IMR-90 (cell line): Measurements from ENCODE around the gene RIMKLA. TPM values are rescaled to one million over a fixed set of nuclear protein-coding genes. Genes with fewer than 3 reads are reported as not detected.

Source experiments
- ATAC-seq: fragments of 200-7000 bp; cut with Tn5 transposase; 2 replicates; pipeline ENCODE4 v1.9.1; 2020; ENCODE audit warnings: low read depth, mild to moderate bottlenecking, moderate library complexity
- BruUV-seq: library from RNA; stranded (reverse); fragments of 400-500 nt; replicated peaks from 2 replicates; lab custom pipeline; 2021; lab: Mats Ljungman, UMichigan
- CTCF ChIA-PET: fragments of 300-600 bp; formaldehyde crosslinking; extraction: SDS; loops from one replicate; lab custom pipeline; 2021; ENCODE audit warnings: antibody characterized with exemption; lab: Yijun Ruan, JAX
- POLR2A ChIA-PET: fragments of 300-600 bp; sonication (Branson Sonifier 250); formaldehyde crosslinking; loops from one replicate; lab custom pipeline; 2022; ENCODE audit warnings: antibody characterized with exemption; ENCODE audit not compliant: unreplicated experiment; lab: Charles Lee
- DNase-seq: peaks from one replicate; pipeline ENCODE4 v3.0.0; 2013
- H2AFZ ChIP-seq: replicated peaks from 2 replicates; pipeline ENCODE3; 2013; ENCODE audit warnings: low read length, mild to moderate bottlenecking; ENCODE audit not compliant: poor library complexity
- H2AK5ac ChIP-seq: 2 replicates; pipeline ENCODE4 v1.6.1; 2013; ENCODE audit warnings: low read depth, low read length, inconsistent platforms
- H2AK9ac ChIP-seq: replicated peaks from 2 replicates; pipeline ENCODE3; 2013; ENCODE audit warnings: mild to moderate bottlenecking, low read depth, low read length, moderate library complexity; ENCODE audit not compliant: poor library complexity
- H2BK120ac ChIP-seq: 2 replicates; pipeline ENCODE4 v1.6.1; 2013; ENCODE audit warnings: low read depth, low read length, inconsistent platforms
- H2BK15ac ChIP-seq: 3 replicates; pipeline ENCODE4 v1.6.1; 2013; ENCODE audit warnings: low read depth, low read length, inconsistent platforms
- H2BK20ac ChIP-seq: 2 replicates; pipeline ENCODE4 v1.6.1; 2013; ENCODE audit warnings: low read depth, mild to moderate bottlenecking, inconsistent platforms, low read length, moderate library complexity
- H2BK5ac ChIP-seq: 2 replicates; pipeline ENCODE4 v1.6.1; 2013; ENCODE audit warnings: mild to moderate bottlenecking, low read depth, low read length, inconsistent platforms; ENCODE audit not compliant: poor library complexity, severe bottlenecking
- H3K14ac ChIP-seq: replicated peaks from 2 replicates; pipeline ENCODE4 v1.6.1; 2013; ENCODE audit warnings: low read depth, low read length, inconsistent platforms
- H3K18ac ChIP-seq: 2 replicates; pipeline ENCODE4 v1.6.1; 2013; ENCODE audit warnings: low read depth, low read length, control low read depth
- H3K23ac ChIP-seq: 2 replicates; pipeline ENCODE4 v1.6.1; 2013; ENCODE audit warnings: low read depth, low read length, inconsistent platforms
- H3K27ac ChIP-seq: 2 replicates; pipeline ENCODE4 v1.5.1; 2013; ENCODE audit warnings: mild to moderate bottlenecking, control low read depth, low read length; ENCODE audit not compliant: insufficient read depth
- H3K27me3 ChIP-seq: 2 replicates; pipeline ENCODE4 v1.6.1; 2013; ENCODE audit warnings: low read length; ENCODE audit not compliant: control insufficient read depth, insufficient read depth
- H3K36me3 ChIP-seq: 2 replicates; pipeline ENCODE4 v1.6.1; 2013; ENCODE audit warnings: low read length, mixed read lengths; ENCODE audit not compliant: control insufficient read depth, insufficient read depth
- H3K4ac ChIP-seq: 2 replicates; pipeline ENCODE4 v1.6.1; 2013; ENCODE audit warnings: low read depth, low read length, inconsistent platforms
- H3K4me1 ChIP-seq: 2 replicates; pipeline ENCODE4 v1.6.1; 2013; ENCODE audit warnings: low read length, mixed read lengths; ENCODE audit not compliant: control insufficient read depth, insufficient read depth
- H3K4me2 ChIP-seq: 2 replicates; pipeline ENCODE4 v1.6.1; 2013; ENCODE audit warnings: low read depth, mild to moderate bottlenecking, control low read depth, low read length, moderate library complexity
- H3K4me3 ChIP-seq: 2 replicates; pipeline ENCODE4 v1.5.1; 2013; ENCODE audit warnings: low read depth, mild to moderate bottlenecking, control low read depth, low read length, moderate library complexity; ENCODE audit not compliant: insufficient read depth
- H3K56ac ChIP-seq: 2 replicates; pipeline ENCODE4 v1.6.1; 2013; ENCODE audit warnings: low read length, inconsistent platforms; ENCODE audit not compliant: insufficient read depth; ENCODE audit errors: extremely low read depth
- H3K79me1 ChIP-seq, 2 experiments: 2 replicates each; pipeline ENCODE4 v1.6.1; 2013; ENCODE audit warnings: low read length in 2 of 2, inconsistent platforms in 1 of 2, low read depth in 1 of 2
- H3K9ac ChIP-seq: 2 replicates; pipeline ENCODE4 v1.6.1; 2013; ENCODE audit warnings: low read depth, low read length, control low read depth
- H3K9me1 ChIP-seq: 2 replicates; pipeline ENCODE4 v1.6.1; 2013; ENCODE audit warnings: low read length, inconsistent platforms; ENCODE audit not compliant: insufficient read depth
- H3K9me3 ChIP-seq: 2 replicates; pipeline ENCODE4 v1.6.1; 2013; ENCODE audit warnings: low read length; ENCODE audit not compliant: control insufficient read depth, insufficient read depth
- H4K20me1 ChIP-seq: 2 replicates; pipeline ENCODE4 v1.6.1; 2013; ENCODE audit warnings: low read length, inconsistent platforms; ENCODE audit not compliant: insufficient read depth
- H4K5ac ChIP-seq: 2 replicates; pipeline ENCODE4 v1.6.1; 2013; ENCODE audit warnings: mild to moderate bottlenecking, low read depth, low read length, control low read depth
- H4K8ac ChIP-seq, 2 experiments: 2 replicates each; pipeline ENCODE4 v1.6.1; 2013; ENCODE audit warnings: low read depth in 2 of 2, low read length in 2 of 2, control low read depth in 1 of 2, inconsistent platforms in 1 of 2
- H4K91ac ChIP-seq: 2 replicates; pipeline ENCODE4 v1.6.1; 2013; ENCODE audit warnings: low read depth, low read length, inconsistent platforms; ENCODE audit not compliant: insufficient read depth
- CEBPB ChIP-seq: IDR thresholded peaks from 2 replicates; pipeline ENCODE4 v1.6.1; 2012; ENCODE audit warnings: low read depth, low read length, improper control_type of control experiment
- CHD1 ChIP-seq: IDR thresholded peaks from 2 replicates; pipeline ENCODE4 v1.6.1; 2012; ENCODE audit warnings: low read depth, low read length, improper control_type of control experiment
- CTCF ChIP-seq: conservative IDR thresholded peaks from 2 replicates; pipeline ENCODE4 v1.5.1; 2012; ENCODE audit warnings: mild to moderate bottlenecking, low read depth, low read length, improper control_type of control experiment
- ELK1 ChIP-seq: fragments of 150-350 bp; IDR thresholded peaks from 2 replicates; pipeline ENCODE4 v1.6.1; 2016; ENCODE audit warnings: low read depth, mild to moderate bottlenecking, low read length, moderate library complexity, borderline replicate concordance
- FOS ChIP-seq: fragments of 150-350 bp; IDR thresholded peaks from 2 replicates; pipeline ENCODE4 v1.6.1; 2016; ENCODE audit warnings: low read depth, low read length
- MAFK ChIP-seq: IDR thresholded peaks from 2 replicates; pipeline ENCODE4 v1.6.1; 2012; ENCODE audit warnings: low read depth, low read length, improper control_type of control experiment
- MAZ ChIP-seq: IDR thresholded peaks from 2 replicates; pipeline ENCODE4 v1.6.1; 2012; ENCODE audit warnings: low read depth, mild to moderate bottlenecking, low read length, improper control_type of control experiment, moderate library complexity, borderline replicate concordance
- MXI1 ChIP-seq: IDR thresholded peaks from 2 replicates; pipeline ENCODE4 v1.6.1; 2012; ENCODE audit warnings: low read depth, mild to moderate bottlenecking, low read length, moderate library complexity, borderline replicate concordance
- NFE2L2 ChIP-seq: fragments of 150-350 bp; IDR thresholded peaks from 2 replicates; pipeline ENCODE4 v1.6.1; 2016; ENCODE audit warnings: low read depth, mild to moderate bottlenecking, low read length
- RAD21 ChIP-seq: IDR thresholded peaks from 2 replicates; pipeline ENCODE4 v1.6.1; 2012; ENCODE audit warnings: low read length, improper control_type of control experiment
- RFX5 ChIP-seq: IDR thresholded peaks from 2 replicates; pipeline ENCODE4 v1.8.0; 2012; ENCODE audit warnings: low read depth, mild to moderate bottlenecking, low read length, moderate library complexity
- SMC3 ChIP-seq: fragments of 150-350 bp; IDR thresholded peaks from 2 replicates; pipeline ENCODE4 v1.6.1; 2016; ENCODE audit warnings: low read depth, mild to moderate bottlenecking, antibody characterized with exemption, low read length, moderate library complexity
- USF2 ChIP-seq: fragments of 150-350 bp; IDR thresholded peaks from 2 replicates; pipeline ENCODE4 v1.6.1; 2017; ENCODE audit warnings: mild to moderate bottlenecking, antibody characterized with exemption, low read length, low read depth
- WGBS, 2 experiments: methylation state at CpG; one replicate each; pipeline versions ENCODE4 v1.1.5 to v1.1.7; 2013; ENCODE audit warnings: missing lambda C conversion rate in 2 of 2; ENCODE audit not compliant: insufficient read length in 1 of 2; ENCODE audit errors: extremely low coverage in 2 of 2; 5-methylcytosine and 5-hydroxymethylcytosine counted together
- dilution Hi-C: fragments of 300-500 bp; cut with HindIII; formaldehyde crosslinking; loops from one replicate; pipeline ENCODE4 v1.14.3; 2018; ENCODE audit warnings: low sequenced_read_pairs; ENCODE audit not compliant: unreplicated experiment
- in situ Hi-C: fragments of 300-500 bp; cut with MboI; formaldehyde crosslinking; loops from 3 replicates; pipeline ENCODE4 v1.14.3; 2019; ENCODE audit warnings: low sequenced_read_pairs, inconsistent platforms, mixed read lengths
- intact Hi-C: fragments of 100-400 bp; cut with micrococcal nuclease; formaldehyde crosslinking; loops from 2 replicates; pipeline ENCODE4 v1.10.0; 2022
- polyA plus RNA-seq, 3 experiments: library from polyadenylated mRNA; depleted of rRNA; stranded (reverse); fragments of >200 nt; gene quantifications; 2 replicates each; pipeline ENCODE4 v1.2.3, GENCODE V29; 2012; ENCODE audit warnings: low replicate concordance in 1 of 3
- total RNA-seq: library from RNA; depleted of rRNA; stranded (reverse); fragments of >200 nt; gene quantifications from 2 replicates; pipeline ENCODE4 v1.2.3, GENCODE V29; 2012

The RIMKLA gene
- total and polyA plus RNA-seq, 2 of the 4 experiments (the other 2 are of a cell fraction) = not detected

- ChIA-PET POLR2A (no interaction called here), CTCF (interaction anchor here (0.5 kb wide), 1 partner anchor 11 kb away, joined by 3 read pairs; no protein-coding TSS in a partner anchor)
- in situ Hi-C loops (no loop called here), dilution Hi-C loops (no loop called here), intact Hi-C loops (no loop called here)
- H3K27me3 ChIP-seq = peaks cover 2% of the 10 kb centered on the region; the same call in 1 of the 2 replicates
- no peak overlapping the region for H3K4me2 ChIP-seq
- DNase-seq (no peak), ATAC-seq (no peak)
- H3K18ac ChIP-seq = no peak overlapping the region
- H3K56ac ChIP-seq = no peak overlapping the region
- no peaks in the 10 kb centered on the region for H3K4me1 ChIP-seq
- H3K14ac ChIP-seq = no peak overlapping the region
- H4K20me1 ChIP-seq = no peaks in the 10 kb centered on the region
- no peaks in the 10 kb centered on the region for H3K9me3 ChIP-seq
- no peak overlapping the region for H4K8ac ChIP-seq
- no peak overlapping the region for H3K23ac ChIP-seq
- H4K5ac ChIP-seq = no peak overlapping the region
- no peak overlapping the region for H3K27ac ChIP-seq
- H2BK20ac ChIP-seq = no peak overlapping the region
- H2AK9ac ChIP-seq = no peak overlapping the region
- no peak for TF ChIP-seq FOS
- TF ChIP-seq RFX5 = no peak
- no peak for TF ChIP-seq USF2
- TF ChIP-seq CHD1 = no peak
- no peak for TF ChIP-seq MAZ
- TF ChIP-seq NFE2L2 = no peak
- TF ChIP-seq MAFK = no peak
- TF ChIP-seq SMC3 = no peak
- no peak for TF ChIP-seq CTCF
- no peak for TF ChIP-seq CEBPB
- TF ChIP-seq RAD21 = no peak
- no peak for TF ChIP-seq MXI1
- TF ChIP-seq ELK1 = no peak
- no peaks in the 10 kb centered on the region for H3K36me3 ChIP-seq
- no peak overlapping the region for H3K9ac ChIP-seq
- no peak overlapping the region for H2BK15ac ChIP-seq
- H2AFZ ChIP-seq = no peak overlapping the region
- WGBS, 2 experiments = no CpG with 5 or more reads among the region's 2 CpGs
- BruUV-seq = no TSS peak
- no peak overlapping the region for H2BK5ac ChIP-seq
- no peak overlapping the region for H2AK5ac ChIP-seq
- H3K4ac ChIP-seq = no peak overlapping the region
- H3K4me3 ChIP-seq = no peak overlapping the region
- H2BK120ac ChIP-seq = no peak overlapping the region
- H3K9me1 ChIP-seq = no peaks in the 10 kb centered on the region
- H3K79me1 ChIP-seq = no peaks in the 10 kb centered on the region
- H4K91ac ChIP-seq = no peak overlapping the region
Observed at GRCh38 chr1:42392967-42393848, 12.6 kb downstream of the RIMKLA start.
